ENCODE data around the gene CBL. TPM values are rescaled to one million over a fixed set of nuclear protein-coding genes. Genes with fewer than 3 reads are reported as not detected.

CBL gene
- total RNA-seq, 1 donor = 9.0 TPM

DNA sequence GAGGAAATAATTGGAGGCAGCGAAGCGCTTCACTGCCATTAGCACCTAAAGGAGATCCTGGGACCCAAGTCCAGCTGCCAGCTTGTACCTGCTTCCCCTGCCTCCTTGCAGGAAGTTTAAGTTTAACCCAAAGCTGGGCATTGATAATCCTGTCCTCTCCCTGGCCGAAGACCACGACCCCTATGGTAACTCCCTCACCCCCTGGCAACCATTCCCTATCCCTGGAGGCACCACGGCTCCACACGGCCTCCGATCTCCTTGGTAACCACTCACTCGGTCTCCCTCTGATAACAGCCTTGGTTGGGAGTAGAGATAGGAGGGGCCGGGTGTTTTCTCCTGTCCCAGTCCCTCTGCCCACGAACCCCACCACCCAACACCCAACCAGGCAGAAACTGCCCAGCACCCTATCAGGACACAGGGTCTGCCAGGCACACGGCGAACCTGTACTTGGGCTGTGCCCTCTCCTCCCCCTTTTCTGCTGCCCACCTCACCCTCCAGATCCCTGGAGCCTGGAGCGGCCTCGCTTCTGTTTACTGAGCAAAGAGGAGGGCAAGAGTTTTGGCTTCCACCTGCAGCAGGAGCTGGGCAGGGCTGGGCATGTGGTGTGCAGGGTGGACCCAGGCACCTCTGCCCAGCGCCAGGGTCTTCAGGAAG is 20.0 kb upstream of the CBL start:
- no peak overlapping the region for H3K4me2 ChIP-seq (ENCODE audit: insufficient read depth, low read length)
- H3K79me2 ChIP-seq (ENCODE audit: insufficient read depth, low read length) = no peaks in the 10 kb centered on the region
- H3K27me3 ChIP-seq (ENCODE audit: insufficient read depth, low read length) = peaks cover 17% of the 10 kb centered on the region
- DNase-seq (ENCODE audit: insufficient read length, low spot score, missing footprints) = peak; percentile 73
- H3K4me1 ChIP-seq (ENCODE audit: insufficient read depth, low read length) = no peaks in the 10 kb centered on the region
- H3K36me3 ChIP-seq (ENCODE audit: insufficient read depth, low read length) = no peaks in the 10 kb centered on the region
- H3K9me3 ChIP-seq (ENCODE audit: low read depth, low read length) = no peaks in the 10 kb centered on the region
- no peaks in the 10 kb centered on the region for H4K20me1 ChIP-seq (ENCODE audit: insufficient read depth, low read length)
- no peak overlapping the region for H2AFZ ChIP-seq (ENCODE audit: low read length)
- H3K27ac ChIP-seq (ENCODE audit: low read depth, low read length) = no peak overlapping the region
- TF ChIP-seq, protein P1, sequence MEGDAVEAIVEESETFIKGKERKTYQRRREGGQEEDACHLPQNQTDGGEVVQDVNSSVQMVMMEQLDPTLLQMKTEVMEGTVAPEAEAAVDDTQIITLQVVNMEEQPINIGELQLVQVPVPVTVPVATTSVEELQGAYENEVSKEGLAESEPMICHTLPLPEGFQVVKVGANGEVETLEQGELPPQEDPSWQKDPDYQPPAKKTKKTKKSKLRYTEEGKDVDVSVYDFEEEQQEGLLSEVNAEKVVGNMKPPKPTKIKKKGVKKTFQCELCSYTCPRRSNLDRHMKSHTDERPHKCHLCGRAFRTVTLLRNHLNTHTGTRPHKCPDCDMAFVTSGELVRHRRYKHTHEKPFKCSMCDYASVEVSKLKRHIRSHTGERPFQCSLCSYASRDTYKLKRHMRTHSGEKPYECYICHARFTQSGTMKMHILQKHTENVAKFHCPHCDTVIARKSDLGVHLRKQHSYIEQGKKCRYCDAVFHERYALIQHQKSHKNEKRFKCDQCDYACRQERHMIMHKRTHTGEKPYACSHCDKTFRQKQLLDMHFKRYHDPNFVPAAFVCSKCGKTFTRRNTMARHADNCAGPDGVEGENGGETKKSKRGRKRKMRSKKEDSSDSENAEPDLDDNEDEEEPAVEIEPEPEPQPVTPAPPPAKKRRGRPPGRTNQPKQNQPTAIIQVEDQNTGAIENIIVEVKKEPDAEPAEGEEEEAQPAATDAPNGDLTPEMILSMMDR (IDR thresholded peaks at IDR 0.05; ENCODE audit: extremely low read depth, low read depth, low read length) = no peak
- H3K4me3 ChIP-seq (ENCODE audit: insufficient read depth, low read length) = no peak overlapping the region

DNA sequence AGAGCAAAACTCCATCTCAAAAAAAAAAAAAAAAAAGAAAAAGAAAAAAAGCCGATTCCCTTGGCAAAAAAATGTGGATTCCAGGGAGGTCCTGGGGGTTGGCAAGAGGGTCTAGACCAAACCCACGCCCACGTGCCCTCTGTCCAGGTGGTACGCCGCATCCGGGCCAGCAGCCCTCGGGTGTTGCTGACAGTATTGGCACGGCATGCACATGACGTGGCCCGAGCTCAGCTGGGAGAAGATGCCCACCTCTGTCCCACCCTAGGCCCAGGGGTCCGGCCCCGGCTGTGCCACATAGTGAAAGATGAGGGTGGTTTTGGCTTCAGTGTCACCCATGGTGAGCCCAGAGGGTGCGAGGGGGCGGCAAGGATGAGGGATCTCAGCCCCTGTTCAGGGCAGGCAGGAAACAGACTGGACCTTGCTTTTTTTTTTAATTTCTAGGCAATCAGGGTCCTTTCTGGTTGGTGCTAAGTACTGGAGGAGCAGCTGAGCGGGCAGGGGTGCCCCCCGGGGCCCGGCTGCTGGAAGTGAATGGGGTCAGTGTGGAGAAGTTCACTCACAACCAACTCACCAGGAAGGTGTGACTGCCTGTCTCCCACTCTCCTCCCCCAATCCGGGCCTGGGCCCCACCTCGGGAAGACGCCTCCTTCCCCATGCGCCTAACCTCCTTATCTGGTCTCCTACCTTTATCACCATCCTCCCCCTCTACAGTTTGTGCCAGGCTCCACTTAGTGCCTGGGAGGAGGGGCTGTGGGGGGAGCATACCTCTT is 18.8 kb upstream of the CBL start:
- Histone ChIP-seq H3K79me2 (ENCODE audit: insufficient read depth, low read length) (no peaks in the 10 kb centered on the region), H3K36me3 (ENCODE audit: insufficient read depth, low read length) (no peaks in the 10 kb centered on the region), H3K4me3 (ENCODE audit: insufficient read depth, low read length) (no peak overlapping the region), H3K9me3 (ENCODE audit: low read depth, low read length) (no peaks in the 10 kb centered on the region), H3K27me3 (ENCODE audit: insufficient read depth, low read length) (peaks cover 17% of the 10 kb centered on the region), H3K4me2 (ENCODE audit: insufficient read depth, low read length) (no peak overlapping the region), H4K20me1 (ENCODE audit: insufficient read depth, low read length) (no peaks in the 10 kb centered on the region), H2AFZ (ENCODE audit: low read length) (no peak overlapping the region), H3K27ac (ENCODE audit: low read depth, low read length) (no peak overlapping the region), H3K4me1 (ENCODE audit: insufficient read depth, low read length) (no peaks in the 10 kb centered on the region)
- peak; percentile 79 for DNase-seq (ENCODE audit: insufficient read length, low spot score, missing footprints)
- TF ChIP-seq, protein P1 (IDR thresholded peaks at IDR 0.05; ENCODE audit: extremely low read depth, low read depth, low read length) = no peak

DNA sequence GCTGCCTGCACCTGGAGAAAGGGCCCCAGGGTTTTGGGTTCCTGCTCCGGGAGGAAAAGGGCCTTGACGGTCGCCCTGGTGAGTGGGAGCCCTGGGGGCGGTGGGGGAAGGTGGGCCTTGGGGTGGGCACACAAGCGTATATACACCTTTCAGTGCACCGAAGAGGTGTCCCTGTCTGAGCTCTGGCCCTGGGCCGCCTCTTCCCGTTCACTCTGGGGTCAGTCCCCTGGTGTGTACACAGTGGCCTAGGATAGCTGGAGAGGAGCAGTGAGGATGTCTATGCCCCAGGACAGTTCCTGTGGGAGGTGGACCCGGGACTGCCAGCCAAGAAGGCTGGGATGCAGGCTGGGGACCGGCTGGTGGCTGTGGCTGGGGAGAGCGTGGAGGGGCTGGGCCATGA is 18.1 kb upstream of the CBL start:
- H3K27me3 ChIP-seq (ENCODE audit: insufficient read depth, low read length) = peaks cover 17% of the 10 kb centered on the region
- H3K4me2 ChIP-seq (ENCODE audit: insufficient read depth, low read length) = no peak overlapping the region
- no peak overlapping the region for H3K27ac ChIP-seq (ENCODE audit: low read depth, low read length)
- no peak overlapping the region for H2AFZ ChIP-seq (ENCODE audit: low read length)
- H3K4me1 ChIP-seq (ENCODE audit: insufficient read depth, low read length) = no peaks in the 10 kb centered on the region
- H3K9me3 ChIP-seq (ENCODE audit: low read depth, low read length) = no peaks in the 10 kb centered on the region
- TF ChIP-seq, protein P1 (IDR thresholded peaks at IDR 0.05; ENCODE audit: extremely low read depth, low read depth, low read length) = no peak
- no peaks in the 10 kb centered on the region for H3K36me3 ChIP-seq (ENCODE audit: insufficient read depth, low read length)
- H4K20me1 ChIP-seq (ENCODE audit: insufficient read depth, low read length) = no peaks in the 10 kb centered on the region
- H3K79me2 ChIP-seq (ENCODE audit: insufficient read depth, low read length) = no peaks in the 10 kb centered on the region
- peak; percentile 68 for DNase-seq (ENCODE audit: insufficient read length, low spot score, missing footprints)
- no peak overlapping the region for H3K4me3 ChIP-seq (ENCODE audit: insufficient read depth, low read length)

DNA sequence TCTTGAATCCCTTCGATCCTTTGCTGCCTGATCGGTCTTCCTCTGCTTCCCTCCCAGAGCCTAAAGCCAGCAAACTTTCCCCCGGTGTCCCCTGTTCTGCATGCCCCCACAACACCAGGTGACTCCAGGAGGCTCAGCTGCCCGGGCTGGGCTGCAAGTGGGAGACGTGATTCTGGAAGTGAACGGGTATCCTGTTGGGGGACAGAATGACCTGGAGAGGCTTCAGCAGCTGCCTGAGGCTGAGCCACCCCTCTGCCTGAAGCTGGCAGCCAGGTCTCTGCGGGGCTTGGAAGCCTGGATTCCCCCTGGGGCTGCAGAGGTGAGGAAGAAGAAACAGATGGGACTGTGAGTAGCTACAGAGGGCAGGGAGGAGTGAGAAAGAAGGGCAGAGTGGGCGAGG is 17.3 kb upstream of the CBL start:
- no peaks in the 10 kb centered on the region for H3K4me1 ChIP-seq (ENCODE audit: insufficient read depth, low read length)
- peak; percentile 45 for DNase-seq (ENCODE audit: insufficient read length, low spot score, missing footprints)
- no peak overlapping the region for H3K27ac ChIP-seq (ENCODE audit: low read depth, low read length)
- no peaks in the 10 kb centered on the region for H3K79me2 ChIP-seq (ENCODE audit: insufficient read depth, low read length)
- H3K4me2 ChIP-seq (ENCODE audit: insufficient read depth, low read length) = no peak overlapping the region
- no peaks in the 10 kb centered on the region for H4K20me1 ChIP-seq (ENCODE audit: insufficient read depth, low read length)
- TF ChIP-seq, protein P1 (IDR thresholded peaks at IDR 0.05; ENCODE audit: extremely low read depth, low read depth, low read length) = no peak
- no peaks in the 10 kb centered on the region for H3K36me3 ChIP-seq (ENCODE audit: insufficient read depth, low read length)
- H3K27me3 ChIP-seq (ENCODE audit: insufficient read depth, low read length) = peaks cover 17% of the 10 kb centered on the region
- H2AFZ ChIP-seq (ENCODE audit: low read length) = no peak overlapping the region
- H3K4me3 ChIP-seq (ENCODE audit: insufficient read depth, low read length) = no peak overlapping the region
- no peaks in the 10 kb centered on the region for H3K9me3 ChIP-seq (ENCODE audit: low read depth, low read length)

Data from osteoblast (primary cell).